ENCODE results near the gene BICC1. TPM values are rescaled to one million over a fixed set of nuclear protein-coding genes. Genes with fewer than 3 reads are reported as not detected.

Gene BICC1
- total and polyA plus RNA-seq, 2 of the 4 experiments (the other 2 are of a cell fraction), result 5.7 to 42.5 TPM

DNA sequence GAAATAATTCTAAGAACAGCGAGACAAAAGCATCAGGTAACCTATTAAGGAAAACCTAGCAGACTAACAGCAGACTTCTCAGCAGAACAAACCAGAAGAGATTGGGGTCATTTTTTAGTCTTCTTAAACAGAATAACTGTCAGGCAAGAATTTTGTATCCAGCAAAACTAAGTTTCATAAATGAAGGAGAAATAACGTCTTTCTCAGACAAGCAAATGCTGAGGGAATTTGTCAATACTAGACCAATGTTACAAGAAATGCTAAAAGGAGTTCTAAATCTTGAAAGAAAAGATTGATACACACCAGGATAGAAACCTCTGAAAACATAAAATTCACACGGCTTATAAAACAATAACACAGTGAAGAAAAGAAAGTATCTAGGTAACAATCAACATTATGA lies 22.6 kb downstream of the BICC1 start:
- Histone ChIP-seq H2BK120ac (ENCODE audit: low read depth, low read length) (no peak overlapping the region), H2BK5ac (ENCODE audit: low read depth, low read length, poor library complexity, severe bottlenecking) (no peak overlapping the region), H3K79me1 (ENCODE audit: low read depth in 1 of 2, low read length in 2 of 2) (peaks cover 9 to 18% of the 10 kb centered on the region in 2 experiments; a peak in 3 of 4 replicates), H3K9ac (ENCODE audit: low read depth, low read length) (no peak overlapping the region), H4K91ac (ENCODE audit: insufficient read depth, low read depth, low read length) (no peak overlapping the region), H3K27me3 (ENCODE audit: control insufficient read depth, insufficient read depth, low read length) (no peaks in the 10 kb centered on the region), H3K4ac (ENCODE audit: low read depth, low read length) (no peak overlapping the region), H4K8ac (ENCODE audit: low read depth in 2 of 2, low read length in 2 of 2) (no peak overlapping the region), H3K36me3 (ENCODE audit: control insufficient read depth, insufficient read depth, low read length) (no peaks in the 10 kb centered on the region), H3K14ac (replicated peaks; ENCODE audit: low read depth, low read length) (no peak overlapping the region), H3K4me1 (ENCODE audit: control insufficient read depth, insufficient read depth, low read length) (no peaks in the 10 kb centered on the region), H2AK5ac (ENCODE audit: low read depth, low read length) (no peak overlapping the region), H2BK15ac (ENCODE audit: low read depth, low read length) (no peak overlapping the region), H3K4me2 (ENCODE audit: low read depth, low read length) (no peak overlapping the region), H3K9me3 (ENCODE audit: control insufficient read depth, insufficient read depth, low read length) (peaks cover 2% of the 10 kb centered on the region; the same call in 1 of the 2 replicates), H3K23ac (ENCODE audit: low read depth, low read length) (no peak overlapping the region), H2AFZ (replicated peaks; ENCODE audit: low read length, poor library complexity) (no peak overlapping the region), H3K18ac (ENCODE audit: low read depth, low read length) (no peak overlapping the region), H4K5ac (ENCODE audit: low read depth, low read length) (no peak overlapping the region), H3K9me1 (ENCODE audit: insufficient read depth, low read length) (no peaks in the 10 kb centered on the region), H2BK20ac (ENCODE audit: low read depth, low read length) (no peak overlapping the region), H3K27ac (ENCODE audit: insufficient read depth, low read length) (no peak overlapping the region), H3K56ac (ENCODE audit: extremely low read depth, insufficient read depth, low read length) (no peak overlapping the region), H3K4me3 (ENCODE audit: insufficient read depth, low read depth, low read length) (no peak overlapping the region), H2AK9ac (replicated peaks; ENCODE audit: low read depth, low read length, poor library complexity) (no peak overlapping the region), H4K20me1 (ENCODE audit: insufficient read depth, low read length) (no peaks in the 10 kb centered on the region)
- ATAC-seq (ENCODE audit: low read depth) (no peak), DNase-seq (no peak)
- BruUV-seq (replicated peaks), result no TSS peak
- intact Hi-C loops (cut with micrococcal nuclease) (no loop called here), dilution Hi-C loops (cut with HindIII; ENCODE audit: low sequenced_read_pairs, unreplicated experiment) (no loop called here), in situ Hi-C loops (cut with MboI; ENCODE audit: low sequenced_read_pairs) (loop anchor here (25.0 kb wide), 2 partner anchors 677 to 1052 kb away; no protein-coding TSS in a partner anchor)
- ChIA-PET POLR2A (ENCODE audit: unreplicated experiment) (no interaction called here), CTCF (no interaction called here)
- TF ChIP-seq MAFK (IDR thresholded peaks at IDR 0.05; ENCODE audit: low read depth, low read length) (no peak), BHLHE40 (IDR thresholded peaks at IDR 0.05; ENCODE audit: low read depth, low read length) (no peak), SMC3 (IDR thresholded peaks at IDR 0.05; ENCODE audit: low read depth, low read length) (no peak), POLR2A (IDR thresholded peaks at IDR 0.05; ENCODE audit: low read depth, low read length) (no peak), NFE2L2 (IDR thresholded peaks at IDR 0.05; ENCODE audit: low read depth, low read length) (no peak)
- TF ChIP-seq, protein P1, sequence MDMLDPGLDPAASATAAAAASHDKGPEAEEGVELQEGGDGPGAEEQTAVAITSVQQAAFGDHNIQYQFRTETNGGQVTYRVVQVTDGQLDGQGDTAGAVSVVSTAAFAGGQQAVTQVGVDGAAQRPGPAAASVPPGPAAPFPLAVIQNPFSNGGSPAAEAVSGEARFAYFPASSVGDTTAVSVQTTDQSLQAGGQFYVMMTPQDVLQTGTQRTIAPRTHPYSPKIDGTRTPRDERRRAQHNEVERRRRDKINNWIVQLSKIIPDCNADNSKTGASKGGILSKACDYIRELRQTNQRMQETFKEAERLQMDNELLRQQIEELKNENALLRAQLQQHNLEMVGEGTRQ (IDR thresholded peaks at IDR 0.05; ENCODE audit: low read depth, low read length), result no peak
- TF ChIP-seq, protein P2, sequence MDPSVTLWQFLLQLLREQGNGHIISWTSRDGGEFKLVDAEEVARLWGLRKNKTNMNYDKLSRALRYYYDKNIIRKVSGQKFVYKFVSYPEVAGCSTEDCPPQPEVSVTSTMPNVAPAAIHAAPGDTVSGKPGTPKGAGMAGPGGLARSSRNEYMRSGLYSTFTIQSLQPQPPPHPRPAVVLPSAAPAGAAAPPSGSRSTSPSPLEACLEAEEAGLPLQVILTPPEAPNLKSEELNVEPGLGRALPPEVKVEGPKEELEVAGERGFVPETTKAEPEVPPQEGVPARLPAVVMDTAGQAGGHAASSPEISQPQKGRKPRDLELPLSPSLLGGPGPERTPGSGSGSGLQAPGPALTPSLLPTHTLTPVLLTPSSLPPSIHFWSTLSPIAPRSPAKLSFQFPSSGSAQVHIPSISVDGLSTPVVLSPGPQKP (IDR thresholded peaks at IDR 0.05; ENCODE audit: borderline replicate concordance, low read depth, low read length), result no peak
- WGBS, 2 experiments (ENCODE audit: extremely low coverage in 2 of 2, insufficient read length in 1 of 2), result no CpG with 5 or more reads among the region's 3 CpGs

Measured in IMR-90 (cell line).